K562 (cell line): ENCODE data around the gene HMGXB3. TPM values are rescaled to one million over a fixed set of nuclear protein-coding genes. Genes with fewer than 3 reads are reported as not detected.

Experiments
- ATAC-seq: fragments of 200-7000 bp; cut with Tn5 transposase; 3 replicates; pipeline ENCODE4 v1.9.1; 2020; ENCODE audit warnings: moderate library complexity
- BruUV-seq: library from RNA; stranded (reverse); fragments of 400-500 nt; replicated peaks from 2 replicates; lab custom pipeline; 2021; lab: Mats Ljungman, UMichigan
- CTCF ChIA-PET: fragments of 300-600 bp; formaldehyde crosslinking; extraction: SDS; loops from one replicate; lab custom pipeline; 2021; ENCODE audit warnings: low intra/inter-chr PET ratio; lab: Yijun Ruan, JAX
- POLR2A ChIA-PET: fragments of 300-600, 350-650 bp; sonication (Branson Sonifier 250); formaldehyde crosslinking; extraction: SDS; loops from one replicate; lab custom pipeline; 2021; ENCODE audit warnings: antibody characterized with exemption, inconsistent platforms; lab: Yijun Ruan, JAX
- DNase-seq, 4 experiments: peaks; one replicate each; pipeline versions ENCODE4 v3.0.0 to v3.0.0-alpha.2; 2011 to 2018; ENCODE audit warnings: low spot score in 3 of 4, mixed read lengths in 3 of 4; ENCODE audit errors: extremely low read depth in 1 of 4
- FAIRE-seq: peaks from 2 replicates; lab custom pipeline; 2011; peaks lifted over from hg19 to GRCh38; lab: Jason Lieb, UNC
- H2AFZ ChIP-seq: 2 replicates; pipeline ENCODE4 v1.6.0; 2011; ENCODE audit warnings: low read depth, low read length, control low read depth, inconsistent platforms
- H3K27ac ChIP-seq: fragments of 200-600 bp; 3 replicates; pipeline ENCODE4 v1.8.0; 2011; ENCODE audit warnings: low read depth, mild to moderate bottlenecking, control low read depth, inconsistent platforms, low read length, moderate library complexity, mixed read lengths; ENCODE audit errors: extremely low read depth
- H3K27me3 ChIP-seq, 2 experiments: fragments of 300-600 bp in 1 of 2; 2 replicates in 1 of 2; 3 replicates in 1 of 2; pipeline versions ENCODE4 v1.6.0 to v1.8.0; 2011; ENCODE audit warnings: inconsistent platforms in 2 of 2, low read length in 2 of 2, mild to moderate bottlenecking in 1 of 2, mixed read lengths in 1 of 2, moderate library complexity in 1 of 2; ENCODE audit not compliant: control insufficient read depth in 2 of 2, insufficient read depth in 2 of 2
- H3K36me3 ChIP-seq: fragments of 300-600 bp; 3 replicates; pipeline ENCODE4 v1.8.0; 2011; ENCODE audit warnings: mild to moderate bottlenecking, low read length, inconsistent platforms; ENCODE audit not compliant: control insufficient read depth, insufficient read depth
- H3K4me1 ChIP-seq, 2 experiments: fragments of 200-600 bp in 1 of 2; replicated peaks in 1 of 2; 2 replicates in 1 of 2; 3 replicates in 1 of 2; pipeline versions ENCODE4 v1.5.1 to v1.8.0; 2011; ENCODE audit warnings: inconsistent platforms in 2 of 2, low read length in 2 of 2, mild to moderate bottlenecking in 1 of 2, mixed read lengths in 1 of 2, moderate library complexity in 1 of 2; ENCODE audit not compliant: control insufficient read depth in 2 of 2, insufficient read depth in 2 of 2
- H3K4me2 ChIP-seq: 2 replicates; pipeline ENCODE4 v1.6.1; 2011; ENCODE audit warnings: low read length, control low read depth, inconsistent platforms, mixed read lengths; ENCODE audit not compliant: insufficient read depth
- H3K4me3 ChIP-seq: fragments of 200-600 bp; sonication (generic), shearing (Covaris generic); 2 replicates; pipeline ENCODE4 v1.5.1; 2016; ENCODE audit warnings: control low read depth, inconsistent platforms
- H3K79me2 ChIP-seq: fragments of 200-600 bp; 3 replicates; pipeline ENCODE4 v1.8.0; 2011; ENCODE audit warnings: low read length, inconsistent platforms; ENCODE audit not compliant: control insufficient read depth, insufficient read depth
- H3K9ac ChIP-seq, 2 experiments: 2 replicates each; pipeline versions ENCODE4 v1.6.0 to v1.6.1; 2011; ENCODE audit warnings: low read depth in 2 of 2, low read length in 2 of 2, control low read depth in 1 of 2, inconsistent platforms in 1 of 2, mild to moderate bottlenecking in 1 of 2, mixed read lengths in 1 of 2; ENCODE audit not compliant: insufficient read depth in 1 of 2
- H3K9me1 ChIP-seq: one replicate; pipeline ENCODE4 v1.6.0; 2011; ENCODE audit warnings: inconsistent platforms, mild to moderate bottlenecking, low read length, moderate library complexity; ENCODE audit not compliant: control insufficient read depth, insufficient read depth
- H3K9me3 ChIP-seq: replicated peaks from 2 replicates; pipeline ENCODE4 v1.5.1; 2011; ENCODE audit warnings: low read depth, low read length, inconsistent platforms; ENCODE audit not compliant: control insufficient read depth, insufficient read depth
- H4K20me1 ChIP-seq: replicated peaks from 2 replicates; pipeline ENCODE4 v1.6.1; 2011; ENCODE audit warnings: low read length, inconsistent platforms, mixed read lengths; ENCODE audit not compliant: control insufficient read depth, insufficient read depth
- ADNP ChIP-seq: fragments of 200-800 bp; sonication (Bioruptor generic); IDR thresholded peaks from 2 replicates; pipeline ENCODE4 v1.6.1; 2016; ENCODE audit warnings: missing genetic modification characterization, missing compliant biosample characterization
- BCOR ChIP-seq: fragments of 450-650 bp; IDR thresholded peaks from 2 replicates; pipeline ENCODE4 v1.6.1; 2016
- GATAD2A ChIP-seq: fragments of 450-650 bp; IDR thresholded peaks from 2 replicates; pipeline ENCODE4 v1.6.1; 2017
- KDM1A ChIP-seq, 2 experiments: fragments of 450-650 bp; IDR thresholded peaks; 2 replicates each; pipeline ENCODE4 v1.6.1; 2016; ENCODE audit warnings: mild to moderate bottlenecking in 2 of 2
- RBM25 ChIP-seq: fragments of 200-400 bp; formaldehyde crosslinking; IDR thresholded peaks from 2 replicates; pipeline ENCODE4 v1.6.1; 2018; ENCODE audit warnings: low read length, low read depth, moderate library complexity; ENCODE audit not compliant: severe bottlenecking
- RCOR1 ChIP-seq, 2 experiments: IDR thresholded peaks; 2 replicates each; pipeline ENCODE4 v1.6.1; 2012; ENCODE audit warnings: low read depth in 2 of 2, low read length in 2 of 2, borderline replicate concordance in 1 of 2, improper control_type of control experiment in 1 of 2
- SMARCA5 ChIP-seq: fragments of 450-650 bp; IDR thresholded peaks from 2 replicates; pipeline ENCODE4 v1.6.1; 2016
- ZFP36 ChIP-seq: fragments of 150-350 bp; IDR thresholded peaks from 2 replicates; pipeline ENCODE4 v1.6.1; 2018; ENCODE audit warnings: low read length, low read depth; ENCODE audit not compliant: partially characterized antibody
- WGBS: fragments of 100-300 bp; shearing (Covaris generic); methylation state at CpG from one replicate; pipeline ENCODE4 v1.1.6; 2016; ENCODE audit warnings: low coverage, mixed read lengths; ENCODE audit not compliant: insufficient coverage; ENCODE audit errors: missing lambda C conversion rate; 5-methylcytosine and 5-hydroxymethylcytosine counted together
- in situ Hi-C: fragments of 300-500 bp; cut with MboI; formaldehyde crosslinking; loops from 4 replicates; pipeline ENCODE4 v1.15.0; 2018; ENCODE audit warnings: inconsistent platforms, mixed read lengths
- intact Hi-C: fragments of 100-400 bp; cut with micrococcal nuclease; formaldehyde crosslinking; loops from 2 replicates; pipeline ENCODE4 v1.14.2; 2022
- polyA plus RNA-seq, 8 experiments: library from polyadenylated mRNA; depleted of rRNA in 4 of 8; stranded (reverse) in 5 of 8; unstranded in 3 of 8; fragments of >200 nt; fragmentation: Nextera tagmentation in 2 of 8; fragmentation: Illumina TruSeq in 1 of 8; extraction: Ambion mirVana in 2 of 8; extraction: Trizol in 1 of 8; gene quantifications; 2 replicates each; pipeline versions ENCODE4 v1.2.1 to v1.2.3, GENCODE V29; 2011 to 2014; ENCODE audit warnings: inconsistent platforms in 1 of 8, missing spikeins in 1 of 8
- total RNA-seq, 7 experiments: library from RNA; depleted of rRNA in 6 of 7; stranded (reverse); fragments of >200 nt in 6 of 7; fragmentation: Illumina TruSeq in 2 of 7; extraction: Trizol in 2 of 7; gene quantifications; 2 replicates each; pipeline versions ENCODE4 v1.2.1 to v1.2.3, GENCODE V29; 2011 to 2021; ENCODE audit warnings: low replicate concordance in 1 of 7
- TF ChIP-seq, protein P1 (sequence below): fragments of 450-650 bp; IDR thresholded peaks from 2 replicates; pipeline ENCODE4 v1.6.1; 2016

HMGXB3 gene
- total and polyA plus RNA-seq, 9 of the 15 experiments (the other 6 are each of a cell fraction or from before 2014, with no cell fraction given) = 1.8 to 44.1 (median 32.2) TPM

DNA sequence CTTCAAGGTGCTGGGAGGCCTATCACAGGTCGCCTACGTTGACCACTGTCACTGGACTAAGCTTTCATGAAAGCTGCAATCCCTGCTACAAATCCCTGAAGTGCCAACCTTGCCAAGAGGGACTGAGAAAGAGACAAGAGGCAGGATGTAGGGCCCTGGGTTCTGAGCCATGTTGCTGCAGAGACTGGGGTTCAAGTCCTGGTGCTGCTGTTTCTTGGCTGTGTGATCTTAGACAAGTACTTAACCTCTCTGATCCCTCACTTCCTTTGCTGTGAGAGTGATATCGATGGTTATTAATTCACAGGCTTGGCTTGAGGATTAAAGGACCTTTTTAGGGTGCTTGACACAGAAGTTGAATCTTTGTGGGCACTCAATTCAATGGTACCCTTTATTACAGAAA, 70.3 kb downstream of the HMGXB3 start:
- Histone ChIP-seq H3K9me3 (no peaks in the 10 kb centered on the region), H3K9me1 (no peaks in the 10 kb centered on the region), H3K9ac (no peak overlapping the region), H3K36me3 (no peaks in the 10 kb centered on the region), H4K20me1 (no peaks in the 10 kb centered on the region), H3K4me3 (no peak overlapping the region), H3K4me1 (peaks cover 0 to 3% of the 10 kb centered on the region in 2 experiments; a peak in 1 of 5 replicates), H3K79me2 (no peaks in the 10 kb centered on the region), H3K27ac (no peak overlapping the region), H3K4me2 (no peak overlapping the region), H3K27me3 (peaks cover 7 to 39% of the 10 kb centered on the region in 2 experiments), H2AFZ (no peak overlapping the region)
- ATAC-seq (no peak), FAIRE-seq (no peak), DNase-seq (no peak)
- TF ChIP-seq ADNP (tag) (peak; percentile 69), GATAD2A (no peak), RCOR1 (IDR thresholded peaks at IDR 0.05; ENCODE audit: borderline replicate concordance in 1 of 2, low read depth in 2 of 2, low read length in 2 of 2) (0 out of 4 replicates have a peak, but pooled peaks of 1 of the 2 experiments have one; percentile 19), KDM1A (IDR thresholded peaks at IDR 0.05) (peak; percentile 17 to 56; a peak in 1 of 4 replicates), SMARCA5 (peak; percentile 50; the same call in 1 of the 2 replicates), RBM25 (peak; percentile 83), BCOR (peak; percentile 78), ZFP36 (peak; percentile 77)
- TF ChIP-seq, protein P1, sequence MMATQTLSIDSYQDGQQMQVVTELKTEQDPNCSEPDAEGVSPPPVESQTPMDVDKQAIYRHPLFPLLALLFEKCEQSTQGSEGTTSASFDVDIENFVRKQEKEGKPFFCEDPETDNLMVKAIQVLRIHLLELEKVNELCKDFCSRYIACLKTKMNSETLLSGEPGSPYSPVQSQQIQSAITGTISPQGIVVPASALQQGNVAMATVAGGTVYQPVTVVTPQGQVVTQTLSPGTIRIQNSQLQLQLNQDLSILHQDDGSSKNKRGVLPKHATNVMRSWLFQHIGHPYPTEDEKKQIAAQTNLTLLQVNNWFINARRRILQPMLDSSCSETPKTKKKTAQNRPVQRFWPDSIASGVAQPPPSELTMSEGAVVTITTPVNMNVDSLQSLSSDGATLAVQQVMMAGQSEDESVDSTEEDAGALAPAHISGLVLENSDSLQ = no peak
- no TSS peak for BruUV-seq
- POLR2A ChIA-PET = interaction anchor here (0.6 kb wide), 2 partner anchors 220 to 259 kb away, joined by 3 read pairs; no protein-coding TSS in a partner anchor
- CTCF ChIA-PET = no interaction called here
- WGBS = 36% methylated on average over 3 of the region's 3 CpGs
- in situ Hi-C loops = no loop called here
- intact Hi-C loops = loop anchor here (10.0 kb wide), 1 partner anchor 54 kb away; no protein-coding TSS in a partner anchor
